ENCODE measurements around the gene EXOC1L.

Gene EXOC1L

DNA sequence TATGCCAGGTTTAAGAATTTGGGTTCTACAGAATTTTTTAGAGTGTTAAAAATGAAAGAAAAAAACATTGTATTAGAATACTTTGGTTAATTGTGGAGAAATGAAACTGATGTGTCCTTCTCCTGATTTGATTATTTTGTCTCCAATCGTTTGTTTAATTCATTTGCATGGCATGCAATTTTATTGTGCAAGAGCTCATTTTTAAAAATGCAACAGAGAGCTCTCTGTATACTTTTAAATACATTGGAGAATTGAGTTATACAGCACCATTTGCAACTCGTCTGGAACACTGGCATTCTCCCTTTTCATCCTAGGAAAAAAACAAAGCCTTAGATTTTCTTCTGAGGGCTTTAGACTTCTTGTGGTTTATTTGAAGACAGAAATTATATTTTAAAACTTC, 689 bp downstream of the EXOC1L start:
- Histone ChIP-seq H3K4me3 (ENCODE audit: low read depth, low read length) (no peak overlapping the region), H3K79me2 (no peaks in the 10 kb centered on the region), H3K9ac (no peak overlapping the region)

DNA sequence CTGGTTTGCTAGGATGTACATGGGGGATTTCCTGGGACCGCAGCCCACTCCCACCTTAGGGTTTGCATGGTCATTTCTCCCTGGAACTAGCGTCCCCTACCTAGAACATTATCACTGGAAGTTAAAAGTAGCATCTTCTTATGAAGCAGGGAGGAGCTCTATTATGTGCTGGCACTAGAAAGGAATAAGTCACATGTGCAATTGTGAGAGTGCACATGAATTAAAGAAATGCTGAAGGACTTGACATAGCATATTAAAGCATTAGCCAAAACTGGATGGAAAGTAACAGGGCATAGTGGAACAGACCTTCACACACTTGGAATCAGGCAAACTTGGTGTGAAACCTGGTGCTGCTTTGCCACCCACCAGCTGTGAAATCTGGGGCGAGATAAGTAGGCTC, 2.7 kb downstream of the EXOC1L start:
- no peak overlapping the region for H3K27ac ChIP-seq
- H3K4me3 ChIP-seq (ENCODE audit: low read depth, low read length) = no peak overlapping the region
- no peaks in the 10 kb centered on the region for H3K79me2 ChIP-seq
- no peaks in the 10 kb centered on the region for H3K27me3 ChIP-seq (ENCODE audit: control insufficient read depth, insufficient read depth, low read length)
- no peaks in the 10 kb centered on the region for H3K9me3 ChIP-seq (ENCODE audit: control insufficient read depth, low read length)
- no peak overlapping the region for H3K4me2 ChIP-seq (ENCODE audit: low read length)
- no peak overlapping the region for H2AFZ ChIP-seq
- TF ChIP-seq, protein P1, sequence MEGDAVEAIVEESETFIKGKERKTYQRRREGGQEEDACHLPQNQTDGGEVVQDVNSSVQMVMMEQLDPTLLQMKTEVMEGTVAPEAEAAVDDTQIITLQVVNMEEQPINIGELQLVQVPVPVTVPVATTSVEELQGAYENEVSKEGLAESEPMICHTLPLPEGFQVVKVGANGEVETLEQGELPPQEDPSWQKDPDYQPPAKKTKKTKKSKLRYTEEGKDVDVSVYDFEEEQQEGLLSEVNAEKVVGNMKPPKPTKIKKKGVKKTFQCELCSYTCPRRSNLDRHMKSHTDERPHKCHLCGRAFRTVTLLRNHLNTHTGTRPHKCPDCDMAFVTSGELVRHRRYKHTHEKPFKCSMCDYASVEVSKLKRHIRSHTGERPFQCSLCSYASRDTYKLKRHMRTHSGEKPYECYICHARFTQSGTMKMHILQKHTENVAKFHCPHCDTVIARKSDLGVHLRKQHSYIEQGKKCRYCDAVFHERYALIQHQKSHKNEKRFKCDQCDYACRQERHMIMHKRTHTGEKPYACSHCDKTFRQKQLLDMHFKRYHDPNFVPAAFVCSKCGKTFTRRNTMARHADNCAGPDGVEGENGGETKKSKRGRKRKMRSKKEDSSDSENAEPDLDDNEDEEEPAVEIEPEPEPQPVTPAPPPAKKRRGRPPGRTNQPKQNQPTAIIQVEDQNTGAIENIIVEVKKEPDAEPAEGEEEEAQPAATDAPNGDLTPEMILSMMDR (IDR thresholded peaks at IDR 0.05) = no peak
- no peaks in the 10 kb centered on the region for H3K36me3 ChIP-seq (ENCODE audit: control insufficient read depth, insufficient read depth, low read length)
- H3K9ac ChIP-seq = no peak overlapping the region
- H3K4me1 ChIP-seq = no peaks in the 10 kb centered on the region

More for the DNA sequence above, 689 bp downstream of the EXOC1L start:
- no peaks in the 10 kb centered on the region for H3K27me3 ChIP-seq (ENCODE audit: control insufficient read depth, insufficient read depth, low read length)
- TF ChIP-seq, protein P1 (IDR thresholded peaks at IDR 0.05) = no peak
- no peaks in the 10 kb centered on the region for H3K4me1 ChIP-seq
- H3K4me2 ChIP-seq (ENCODE audit: low read length) = no peak overlapping the region
- no peak overlapping the region for H2AFZ ChIP-seq
- no peak overlapping the region for H3K27ac ChIP-seq
- H3K9me3 ChIP-seq (ENCODE audit: control insufficient read depth, low read length) = no peaks in the 10 kb centered on the region
- no peaks in the 10 kb centered on the region for H3K36me3 ChIP-seq (ENCODE audit: control insufficient read depth, insufficient read depth, low read length)

DNA sequence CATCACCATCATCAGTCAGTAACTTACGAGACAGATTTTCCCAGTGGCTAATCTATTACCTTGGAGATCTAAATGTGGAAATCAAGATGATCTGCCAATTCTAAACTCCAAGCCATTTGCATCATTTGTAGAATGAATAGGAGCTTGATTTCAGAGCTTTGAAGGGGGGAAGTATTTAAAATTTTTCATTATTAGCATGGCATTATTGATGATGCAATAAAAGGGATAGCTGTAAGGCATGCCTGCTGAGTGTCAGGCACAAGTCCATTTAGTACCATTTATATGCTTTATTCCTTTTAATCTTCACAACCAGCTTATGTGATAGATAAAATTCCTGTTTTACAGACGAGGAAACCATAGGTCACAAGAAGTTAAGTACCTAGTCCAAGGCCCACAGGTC, 5.3 kb downstream of the EXOC1L start:
- H3K27ac ChIP-seq = no peak overlapping the region
- no peak overlapping the region for H3K4me2 ChIP-seq (ENCODE audit: low read length)
- H3K27me3 ChIP-seq (ENCODE audit: control insufficient read depth, insufficient read depth, low read length) = no peaks in the 10 kb centered on the region
- H3K79me2 ChIP-seq = no peaks in the 10 kb centered on the region
- TF ChIP-seq, protein P1 (IDR thresholded peaks at IDR 0.05) = no peak
- no peaks in the 10 kb centered on the region for H3K36me3 ChIP-seq (ENCODE audit: control insufficient read depth, insufficient read depth, low read length)
- H3K9ac ChIP-seq = no peak overlapping the region
- H3K4me3 ChIP-seq (ENCODE audit: low read depth, low read length) = no peak overlapping the region
- no peaks in the 10 kb centered on the region for H3K9me3 ChIP-seq (ENCODE audit: control insufficient read depth, low read length)
- no peaks in the 10 kb centered on the region for H3K4me1 ChIP-seq
- H2AFZ ChIP-seq = no peak overlapping the region

DNA sequence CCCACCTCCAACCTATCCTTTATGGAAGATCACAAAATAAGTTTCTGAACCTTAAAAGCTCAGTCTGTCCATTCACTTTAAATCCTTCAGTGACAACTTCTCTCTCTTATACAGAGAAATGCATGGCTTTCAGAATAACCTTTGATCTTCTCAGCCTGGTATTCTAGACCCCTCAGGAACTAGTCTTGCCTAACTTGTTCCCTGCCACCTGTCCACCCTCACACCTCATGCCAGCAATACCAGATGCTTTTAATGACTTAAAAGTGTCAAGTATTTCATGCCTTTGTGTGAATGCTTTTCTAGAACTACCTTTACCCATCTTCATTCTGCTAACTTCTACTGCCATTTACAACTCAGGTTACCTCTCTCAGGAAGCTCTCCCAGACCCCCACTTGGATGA, 7.4 kb downstream of the EXOC1L start:
- Histone ChIP-seq H3K9ac (no peak overlapping the region), H3K9me3 (ENCODE audit: control insufficient read depth, low read length) (no peaks in the 10 kb centered on the region), H3K27me3 (ENCODE audit: control insufficient read depth, insufficient read depth, low read length) (no peaks in the 10 kb centered on the region), H3K4me3 (ENCODE audit: low read depth, low read length) (no peak overlapping the region), H3K36me3 (ENCODE audit: control insufficient read depth, insufficient read depth, low read length) (no peaks in the 10 kb centered on the region), H3K27ac (no peak overlapping the region), H3K4me1 (no peaks in the 10 kb centered on the region), H3K79me2 (no peaks in the 10 kb centered on the region), H2AFZ (no peak overlapping the region), H3K4me2 (ENCODE audit: low read length) (no peak overlapping the region)
- TF ChIP-seq, protein P1 (IDR thresholded peaks at IDR 0.05) = no peak

DNA sequence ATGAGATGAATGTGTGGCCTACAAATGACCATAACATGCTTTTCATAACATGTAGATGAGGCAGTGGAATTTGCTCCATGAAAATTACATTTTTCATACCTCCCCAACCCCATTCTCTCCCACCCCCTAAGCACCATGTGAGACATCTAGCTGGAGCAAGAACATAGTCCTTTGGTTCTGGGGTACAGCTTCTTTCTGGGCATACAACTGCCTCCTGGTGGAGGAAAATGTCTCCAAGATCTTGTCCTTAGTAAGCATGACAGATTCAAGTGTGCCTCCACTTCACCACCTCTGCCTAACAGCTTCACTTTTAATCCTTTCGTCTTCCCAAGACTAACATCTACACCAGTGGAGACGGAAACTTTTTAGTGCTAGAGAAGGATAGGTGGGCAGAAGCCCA, 8.0 kb downstream of the EXOC1L start:
- no peak overlapping the region for H3K4me3 ChIP-seq (ENCODE audit: low read depth, low read length)
- no peak overlapping the region for H2AFZ ChIP-seq
- no peaks in the 10 kb centered on the region for H3K36me3 ChIP-seq (ENCODE audit: control insufficient read depth, insufficient read depth, low read length)
- H3K27ac ChIP-seq = no peak overlapping the region
- no peak overlapping the region for H3K9ac ChIP-seq
- no peaks in the 10 kb centered on the region for H3K27me3 ChIP-seq (ENCODE audit: control insufficient read depth, insufficient read depth, low read length)
- no peaks in the 10 kb centered on the region for H3K9me3 ChIP-seq (ENCODE audit: control insufficient read depth, low read length)
- no peaks in the 10 kb centered on the region for H3K79me2 ChIP-seq
- H3K4me1 ChIP-seq = no peaks in the 10 kb centered on the region
- no peak overlapping the region for H3K4me2 ChIP-seq (ENCODE audit: low read length)
- TF ChIP-seq, protein P1 (IDR thresholded peaks at IDR 0.05) = no peak
